ENCODE measurements around the gene TSC2.
"Not testable (repeated sequence)": the region's sequence is repeated elsewhere in the genome, so short reads cannot be mapped to it uniquely, and the experiment has no call there.

GRCh38 chr16:2105291-2105690 is 57.5 kb downstream of the TSC2 start:
- TF ChIP-seq ZFX (IDR thresholded peaks at IDR 0.05); CTCF (conservative IDR thresholded peaks at IDR 0.05): not testable (repeated sequence)
